WI38 (cell line): ENCODE results near the gene GADL1.

Experiments used
- H3K4me3 ChIP-seq: 2 replicates; pipeline ENCODE4 v1.5.1; 2011; ENCODE audit warnings: low read depth, mild to moderate bottlenecking, control low read depth, low read length
- TF ChIP-seq, protein P1 (sequence below): IDR thresholded peaks from 2 replicates; pipeline ENCODE4 v1.5.1; 2012; ENCODE audit warnings: low read depth, mild to moderate bottlenecking, control low read depth, low read length

Gene GADL1

DNA sequence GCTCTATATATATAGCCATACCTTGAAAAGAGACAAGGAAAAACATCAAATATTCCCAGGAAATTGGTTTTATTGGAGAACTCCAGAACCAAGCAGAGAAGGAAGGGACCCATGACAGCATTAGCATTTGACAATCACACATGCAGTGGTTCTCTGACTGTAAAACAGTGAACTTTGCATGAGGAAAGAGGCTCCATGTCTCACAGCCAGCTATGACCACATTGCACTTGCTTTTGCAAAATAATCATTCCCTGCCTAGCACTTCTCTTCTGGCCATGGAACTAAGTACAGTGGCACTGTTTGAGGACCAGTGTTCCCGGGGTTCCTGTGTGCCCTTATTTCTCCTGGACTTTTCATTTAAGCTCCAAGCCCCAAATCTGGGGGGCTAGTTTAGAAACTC, 202.5 kb downstream of the GADL1 start:
- H3K4me3 ChIP-seq: no peak overlapping the region
- TF ChIP-seq, protein P1, sequence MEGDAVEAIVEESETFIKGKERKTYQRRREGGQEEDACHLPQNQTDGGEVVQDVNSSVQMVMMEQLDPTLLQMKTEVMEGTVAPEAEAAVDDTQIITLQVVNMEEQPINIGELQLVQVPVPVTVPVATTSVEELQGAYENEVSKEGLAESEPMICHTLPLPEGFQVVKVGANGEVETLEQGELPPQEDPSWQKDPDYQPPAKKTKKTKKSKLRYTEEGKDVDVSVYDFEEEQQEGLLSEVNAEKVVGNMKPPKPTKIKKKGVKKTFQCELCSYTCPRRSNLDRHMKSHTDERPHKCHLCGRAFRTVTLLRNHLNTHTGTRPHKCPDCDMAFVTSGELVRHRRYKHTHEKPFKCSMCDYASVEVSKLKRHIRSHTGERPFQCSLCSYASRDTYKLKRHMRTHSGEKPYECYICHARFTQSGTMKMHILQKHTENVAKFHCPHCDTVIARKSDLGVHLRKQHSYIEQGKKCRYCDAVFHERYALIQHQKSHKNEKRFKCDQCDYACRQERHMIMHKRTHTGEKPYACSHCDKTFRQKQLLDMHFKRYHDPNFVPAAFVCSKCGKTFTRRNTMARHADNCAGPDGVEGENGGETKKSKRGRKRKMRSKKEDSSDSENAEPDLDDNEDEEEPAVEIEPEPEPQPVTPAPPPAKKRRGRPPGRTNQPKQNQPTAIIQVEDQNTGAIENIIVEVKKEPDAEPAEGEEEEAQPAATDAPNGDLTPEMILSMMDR: no peak

DNA sequence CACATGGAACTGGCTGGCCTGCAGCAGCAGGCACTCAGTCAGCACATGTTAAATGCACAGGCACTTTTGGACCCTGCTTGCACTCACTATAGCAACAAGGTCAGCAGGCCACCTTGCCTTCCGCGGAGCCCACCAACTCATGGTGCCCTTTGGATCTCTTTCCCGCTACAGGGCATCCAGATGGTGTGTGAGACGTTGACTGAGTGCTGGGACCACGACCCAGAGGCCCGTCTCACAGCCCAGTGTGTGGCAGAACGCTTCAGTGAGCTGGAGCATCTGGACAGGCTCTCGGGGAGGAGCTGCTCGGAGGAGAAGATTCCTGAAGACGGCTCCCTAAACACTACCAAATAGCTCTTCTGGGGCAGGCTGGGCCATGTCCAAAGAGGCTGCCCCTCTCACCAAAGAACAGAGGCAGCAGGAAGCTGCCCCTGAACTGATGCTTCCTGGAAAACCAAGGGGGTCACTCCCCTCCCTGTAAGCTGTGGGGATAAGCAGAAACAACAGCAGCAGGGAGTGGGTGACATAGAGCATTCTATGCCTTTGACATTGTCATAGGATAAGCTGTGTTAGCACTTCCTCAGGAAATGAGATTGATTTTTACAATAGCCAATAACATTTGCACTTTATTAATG, 203.1 kb downstream of the GADL1 start:
- TF ChIP-seq, protein P1: no peak
- no peak overlapping the region for H3K4me3 ChIP-seq

- no peak overlapping the region for H3K4me3 ChIP-seq
- TF ChIP-seq, protein P1: no peak
Observed at GRCh38 chr3:30690199-30690598, 204.3 kb downstream of the GADL1 start.

DNA sequence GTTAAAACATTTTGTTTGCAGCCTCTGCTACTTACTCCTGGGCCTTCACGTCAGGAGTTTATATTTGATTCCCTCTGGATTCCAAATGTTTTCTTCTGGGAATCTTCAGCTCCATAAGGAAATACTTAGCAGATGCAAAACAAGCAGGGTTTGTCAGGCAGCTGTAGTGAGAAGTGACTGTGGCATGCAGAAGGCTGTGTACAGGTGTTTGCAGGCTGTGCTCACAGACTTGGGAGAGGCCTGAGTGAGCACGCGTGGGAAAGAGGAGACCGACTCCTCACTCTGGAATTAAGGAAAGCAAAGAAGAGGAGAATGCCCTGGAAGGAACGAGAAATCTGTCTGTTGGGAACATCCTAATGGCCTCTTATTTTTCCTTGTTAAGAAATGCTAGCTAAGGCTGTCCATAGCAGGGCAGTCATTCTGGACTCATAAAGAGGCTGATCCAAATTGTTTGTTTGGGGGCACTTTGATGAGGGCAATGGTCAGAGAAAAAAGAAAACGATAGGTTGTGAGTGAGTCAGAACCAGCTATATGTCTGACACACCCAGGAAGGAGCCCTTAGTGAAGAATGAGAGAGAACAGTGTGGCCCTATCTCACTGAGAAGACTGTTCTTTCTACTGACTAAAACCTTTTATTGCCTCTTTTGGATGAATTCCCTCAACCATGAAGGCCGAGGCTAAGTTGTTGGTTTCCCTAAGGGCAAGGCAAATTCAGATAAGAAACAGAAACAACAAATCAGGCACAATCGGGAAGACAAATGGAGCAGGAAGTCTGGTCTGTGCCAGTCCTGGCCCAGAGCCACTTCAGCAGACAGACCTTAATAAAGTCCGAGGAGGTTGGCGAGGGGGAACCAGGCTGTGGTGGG, 205.5 kb downstream of the GADL1 start:
- TF ChIP-seq, protein P1: no peak
- no peak overlapping the region for H3K4me3 ChIP-seq

DNA sequence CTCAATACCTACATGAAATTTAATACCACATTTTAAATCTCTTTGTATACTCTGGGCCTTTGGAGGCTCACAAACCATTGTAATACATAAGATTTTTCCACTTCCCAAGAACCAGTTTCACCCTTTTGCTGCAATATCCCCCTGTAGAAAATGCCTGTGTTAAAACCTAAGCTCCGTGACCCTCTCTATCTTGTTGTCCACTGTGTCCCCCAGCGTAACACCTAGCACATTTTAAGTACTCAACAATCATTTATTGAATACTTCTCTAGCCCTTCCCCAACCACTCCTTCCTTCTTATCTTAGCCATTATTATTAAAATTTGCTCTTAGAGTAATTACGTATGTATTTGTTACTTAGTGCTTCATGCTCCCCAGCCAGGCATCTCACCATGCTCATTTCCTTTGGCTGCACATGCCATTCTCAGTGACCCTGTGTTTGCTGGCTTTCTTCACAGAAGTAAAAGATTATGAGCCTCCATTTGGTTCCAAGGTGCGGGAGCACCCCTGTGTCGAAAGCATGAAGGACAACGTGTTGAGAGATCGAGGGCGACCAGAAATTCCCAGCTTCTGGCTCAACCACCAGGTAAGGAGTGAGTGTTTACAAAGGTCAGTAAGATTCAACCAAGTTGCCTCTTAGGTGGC, 206.4 kb downstream of the GADL1 start:
- TF ChIP-seq, protein P1: no peak
- H3K4me3 ChIP-seq: no peak overlapping the region

- TF ChIP-seq, protein P1: no peak
- no peak overlapping the region for H3K4me3 ChIP-seq
Observed at GRCh38 chr3:30686799-30687198, 207.7 kb downstream of the GADL1 start.

GRCh38 chr3:30686176-30686575, 208.3 kb downstream of the GADL1 start:
- H3K4me3 ChIP-seq: no peak overlapping the region
- TF ChIP-seq, protein P1: no peak
